Limb (tissue), 2 donors: Measurements from ENCODE around the gene PTPRO.

ENCODE experiments used
- DNase-seq, 2 donors: peaks; one replicate each; pipeline ENCODE4 v3.0.0-alpha.2; 2016; ENCODE audit errors: extremely low spot score in 2 of 2

PTPRO gene

DNA sequence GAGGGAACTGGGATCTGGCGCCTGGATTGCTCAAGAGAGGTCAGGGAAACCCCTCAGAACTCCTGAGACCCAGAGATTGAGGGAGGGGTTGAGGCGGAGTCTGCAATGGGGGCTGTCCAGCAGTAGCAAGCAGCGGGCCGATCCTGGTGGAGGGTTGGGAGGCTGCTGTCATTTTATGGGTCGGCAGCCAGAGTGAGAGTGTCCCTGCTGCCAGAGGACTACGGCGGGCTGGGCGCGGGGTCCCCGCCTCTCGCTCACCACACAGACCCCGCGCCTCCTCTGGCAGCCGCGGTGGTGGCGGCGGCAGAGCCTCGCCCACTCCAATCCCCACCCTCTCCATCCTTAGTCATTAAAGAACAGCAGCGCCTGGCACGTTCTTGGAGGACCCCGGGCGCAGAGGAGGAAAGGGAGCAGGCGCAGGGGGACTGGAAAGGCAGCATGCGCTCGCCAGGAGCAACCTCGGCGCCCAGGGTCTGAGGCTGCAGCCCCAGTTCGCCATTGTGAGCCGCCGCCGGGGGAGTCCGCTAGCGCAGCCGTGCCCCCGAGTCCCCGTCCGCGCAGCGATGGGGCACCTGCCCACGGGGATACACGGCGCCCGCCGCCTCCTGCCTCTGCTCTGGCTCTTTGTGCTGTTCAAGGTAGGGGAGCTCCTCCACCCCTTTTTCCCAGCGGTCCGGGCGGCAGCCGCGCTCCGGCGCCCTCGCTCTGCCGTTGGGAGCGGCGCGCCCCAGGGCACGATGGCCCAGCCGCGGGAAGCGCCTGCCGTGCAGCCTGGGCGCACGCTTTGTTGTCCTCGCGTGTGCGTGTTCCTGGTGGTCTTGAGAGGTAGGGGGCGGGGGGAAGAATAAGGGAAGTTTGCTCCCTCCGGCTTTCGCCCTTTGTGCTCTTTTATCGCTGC, at the start of gene PTPRO:
Gene PTPRO (plus strand): TSS at position 345 of the 898 bp plus-strand sequence.
- peak in 1 of 2 donors; percentile 66 for DNase-seq

DNA sequence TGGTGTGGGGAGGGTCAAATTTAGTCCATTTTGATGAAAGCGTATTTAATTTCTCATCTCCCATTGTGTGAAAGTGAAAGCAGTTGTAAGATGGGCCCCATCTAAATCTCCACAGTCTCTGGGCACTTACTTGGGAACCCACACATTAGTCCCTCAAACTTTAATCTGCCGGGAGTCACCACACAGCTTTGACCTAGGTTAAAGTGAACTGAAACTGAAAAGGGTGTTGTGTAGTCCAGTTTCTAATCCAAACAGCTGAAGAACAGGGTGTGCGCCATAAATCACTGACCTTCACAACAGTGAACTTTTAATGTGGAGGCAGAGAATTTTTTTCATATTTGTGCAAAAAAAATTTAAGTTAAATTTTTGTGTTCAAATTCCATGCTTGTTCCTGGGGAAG, 48.4 kb upstream of the PTPRO start:
- DNase-seq, result no peak

DNA sequence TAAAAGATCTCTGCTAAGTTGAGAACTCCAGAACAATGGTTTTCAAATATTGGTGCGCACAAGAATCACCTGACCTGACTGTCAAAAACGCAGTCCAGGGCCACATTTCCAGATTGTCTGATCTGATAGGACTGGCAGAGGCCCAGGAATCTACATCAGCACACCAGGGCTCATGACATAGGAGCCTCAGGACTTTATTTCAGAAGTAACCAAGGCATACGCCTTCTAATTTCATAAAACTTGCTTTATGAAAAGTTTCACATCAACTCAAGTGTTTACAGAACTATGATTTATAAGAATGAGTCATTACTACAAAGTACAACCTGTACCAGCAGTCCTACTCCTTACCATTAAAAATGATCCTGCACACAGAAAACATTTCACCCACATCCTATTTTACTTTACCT, 47.7 kb upstream of the PTPRO start:
- no peak for DNase-seq

DNA sequence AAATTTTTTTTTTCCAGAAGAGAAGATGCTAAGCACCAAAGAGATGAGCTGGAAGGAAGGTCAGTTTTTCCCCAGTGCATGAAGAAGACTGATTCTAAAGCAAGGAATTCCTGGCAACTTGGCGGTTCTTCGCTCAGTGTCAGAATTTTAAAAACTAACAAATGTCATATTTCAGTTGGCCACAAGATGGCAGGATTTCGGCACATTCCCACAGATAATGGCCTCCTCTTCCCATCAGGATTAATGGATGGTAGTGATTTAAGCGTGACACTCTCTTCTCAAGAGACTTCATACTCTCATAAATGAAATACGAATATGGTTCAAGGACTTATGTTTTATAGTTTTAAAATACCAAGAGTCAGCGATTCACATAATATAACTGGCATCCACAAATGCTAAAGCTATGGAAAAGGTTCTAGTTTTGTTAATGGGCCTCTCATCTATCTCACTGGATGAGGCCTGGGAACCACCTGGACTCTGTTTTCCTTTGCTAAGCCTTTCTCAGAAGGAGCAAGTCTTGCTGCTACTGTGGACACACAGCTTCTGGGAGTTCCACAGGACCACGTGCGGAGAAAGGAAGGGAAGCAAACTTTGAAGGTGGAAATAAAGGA, 46.1 kb upstream of the PTPRO start:
- peak in 1 of 2 donors; percentile 55 for DNase-seq

DNA sequence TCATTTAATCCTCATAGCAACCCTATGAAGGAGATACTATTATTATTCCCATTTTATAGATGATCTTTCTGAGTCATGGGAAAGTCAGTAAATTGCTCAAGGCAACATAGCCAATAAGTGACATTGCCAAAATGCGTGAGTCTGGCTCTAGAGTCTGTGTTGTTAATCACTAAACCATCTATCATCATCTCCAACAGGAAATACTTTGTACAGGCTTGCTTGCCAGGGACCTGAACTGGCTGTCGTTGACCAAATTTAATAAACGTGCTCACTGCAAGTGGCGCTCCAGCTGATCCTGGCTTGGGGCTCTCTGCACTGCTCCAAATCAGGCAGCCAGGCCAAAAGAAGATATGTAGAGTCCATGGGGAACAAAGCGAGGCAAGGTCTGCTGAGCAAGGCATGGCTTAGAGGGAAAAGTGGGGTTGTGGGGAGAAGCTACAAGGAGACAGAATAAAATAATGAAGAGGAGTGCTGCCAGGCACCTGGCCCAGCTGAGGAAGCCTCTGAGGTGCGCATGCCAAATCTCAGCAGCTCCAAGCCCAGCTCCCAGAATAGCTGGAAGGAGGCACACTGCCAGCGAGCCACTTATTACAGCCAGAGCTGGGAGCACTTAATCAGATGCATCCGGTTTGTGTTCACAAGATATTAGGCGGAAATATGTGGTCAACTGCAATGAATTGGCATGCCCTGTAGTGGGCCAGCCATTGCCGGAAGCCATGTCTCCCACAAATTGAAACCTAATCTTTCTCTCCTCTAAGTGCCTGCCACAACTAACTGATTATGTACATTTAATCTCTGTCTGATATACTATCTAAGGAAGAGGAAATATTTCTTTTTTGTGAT, 43.3 kb upstream of the PTPRO start:
- peak; percentile 55 to 68 for DNase-seq

DNA sequence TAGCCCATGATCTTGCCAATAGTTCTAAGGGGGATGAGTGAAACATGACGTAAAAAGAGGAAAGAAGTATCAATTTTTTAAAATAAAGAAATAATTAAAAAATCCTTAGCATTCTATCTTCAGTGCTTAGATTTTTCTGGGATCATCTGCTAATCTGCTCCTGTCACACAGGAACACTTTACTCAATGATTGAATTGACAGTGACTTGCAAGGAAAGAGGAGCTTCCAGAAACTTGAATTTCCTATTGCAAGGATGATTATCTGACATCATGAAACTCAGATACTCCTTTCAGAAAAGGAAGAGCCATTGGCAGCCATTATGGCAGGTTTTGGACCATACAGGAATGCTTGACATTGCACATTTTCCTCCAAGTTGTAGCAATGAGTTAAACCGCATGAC, 41.4 kb upstream of the PTPRO start:
- no peak for DNase-seq

DNA sequence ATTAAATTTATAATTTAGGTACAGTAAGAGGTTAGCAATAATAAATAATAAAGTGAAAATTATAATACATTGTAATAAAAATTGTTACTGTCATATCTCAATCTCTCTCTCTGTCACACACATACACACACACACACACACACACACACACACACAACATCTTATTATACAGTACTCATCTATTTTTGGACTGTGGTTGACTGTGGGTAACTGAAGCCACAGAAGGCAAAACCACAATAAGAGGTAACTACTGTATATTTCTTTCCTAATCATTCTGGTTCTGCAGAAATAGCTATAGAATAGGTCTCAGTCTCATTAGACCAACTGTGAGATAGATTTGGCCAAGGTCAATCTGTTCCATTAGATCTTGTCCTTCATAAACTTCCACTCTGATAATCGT, 33.1 kb upstream of the PTPRO start:
- DNase-seq, result no peak

DNA sequence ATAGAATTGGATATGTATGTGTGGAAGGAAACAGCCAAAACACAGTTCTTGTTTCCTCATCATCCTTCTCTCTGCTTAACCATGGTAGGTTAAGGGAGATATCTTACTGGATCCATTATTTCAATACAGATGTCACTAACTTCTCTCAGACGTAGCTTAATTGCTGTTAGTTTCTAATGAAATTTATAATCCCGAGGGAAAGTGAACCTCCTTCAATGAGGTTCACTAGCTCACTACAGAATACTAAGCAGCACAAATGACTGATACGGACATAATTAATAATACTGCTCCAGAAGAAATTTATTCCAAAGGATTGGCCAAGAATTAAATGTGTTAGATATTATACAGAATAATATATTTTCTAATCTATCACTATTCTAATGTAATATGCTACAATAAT, 28.6 kb upstream of the PTPRO start:
- DNase-seq, result no peak

DNA sequence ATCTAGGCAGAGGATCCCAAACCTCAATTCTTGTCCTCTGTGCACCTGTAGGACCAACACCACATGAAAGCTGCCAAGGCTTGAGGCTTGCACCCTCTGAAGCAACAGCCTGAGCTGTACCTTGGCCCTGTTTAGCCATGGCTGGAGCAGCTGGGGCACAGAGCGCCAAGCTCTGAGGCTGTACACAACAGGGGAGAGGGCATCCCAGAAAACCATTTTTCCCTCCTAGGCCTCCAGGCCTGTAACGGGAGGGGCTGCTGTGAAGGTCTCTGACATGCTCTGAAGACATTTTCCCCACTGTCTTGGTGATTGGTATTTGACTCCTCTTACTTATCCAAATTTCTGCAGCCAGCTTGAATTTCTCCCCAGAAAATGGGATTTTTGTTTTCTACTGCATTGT, 22.4 kb upstream of the PTPRO start:
- no peak for DNase-seq

DNA sequence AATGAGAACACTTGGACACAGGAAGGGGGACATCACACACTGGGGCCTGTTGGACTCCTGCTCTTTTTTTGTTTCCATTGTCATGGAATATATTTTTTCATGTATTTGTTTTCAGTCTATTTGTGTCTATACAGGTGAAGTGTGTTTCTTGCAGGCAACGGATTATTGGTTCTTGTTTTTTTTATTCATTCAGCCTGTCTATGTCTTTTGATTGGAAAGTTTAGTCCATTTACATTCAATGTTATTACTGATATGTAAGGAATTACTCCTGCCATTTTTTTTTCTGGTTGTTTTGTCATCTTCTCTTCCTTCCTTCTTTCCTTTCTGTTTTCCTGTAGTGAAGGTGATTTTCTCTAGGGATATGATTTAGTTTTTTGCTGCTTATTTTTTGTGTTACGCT, 18.0 kb upstream of the PTPRO start:
- DNase-seq, result no peak

DNA sequence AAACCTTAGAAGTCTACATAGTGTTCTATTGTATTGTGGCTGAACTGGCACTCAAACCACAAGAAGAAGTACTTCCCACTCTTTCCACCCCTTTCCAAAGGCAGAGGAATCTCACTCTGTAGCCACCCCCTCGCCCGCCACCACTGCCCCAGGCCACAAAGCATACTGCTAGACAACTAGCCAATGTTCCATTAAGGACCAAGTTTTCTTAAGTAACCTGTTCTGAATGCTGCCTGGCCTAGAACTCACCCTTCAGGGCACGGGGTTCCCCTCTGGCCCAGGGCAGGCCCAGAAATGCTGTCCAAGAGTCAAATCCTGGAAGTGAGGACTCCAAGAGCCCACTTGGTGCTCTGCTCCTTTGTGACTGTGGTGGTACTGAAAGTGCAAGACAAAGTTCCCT, 15.7 kb upstream of the PTPRO start:
- DNase-seq, result no peak

DNA sequence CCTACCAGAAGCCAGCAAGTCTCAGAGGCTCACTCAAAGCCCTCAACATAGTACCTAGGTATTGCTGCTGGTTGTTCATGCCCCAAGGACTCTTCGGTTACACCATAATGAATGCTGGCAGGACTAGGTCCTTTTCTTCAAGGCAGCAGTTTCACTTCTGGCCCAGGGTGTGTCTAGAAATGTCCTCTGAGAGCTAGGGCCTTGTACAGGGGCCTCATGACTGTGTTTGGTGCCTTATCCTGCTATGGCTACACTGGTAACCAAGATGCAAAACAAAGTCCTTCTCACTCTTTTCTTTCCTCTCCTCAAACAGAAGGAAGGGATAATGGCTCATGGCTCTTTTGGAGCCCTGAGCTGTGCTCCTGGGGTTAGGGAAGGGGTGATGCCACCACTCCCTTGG, 15.2 kb upstream of the PTPRO start:
- no peak for DNase-seq

DNA sequence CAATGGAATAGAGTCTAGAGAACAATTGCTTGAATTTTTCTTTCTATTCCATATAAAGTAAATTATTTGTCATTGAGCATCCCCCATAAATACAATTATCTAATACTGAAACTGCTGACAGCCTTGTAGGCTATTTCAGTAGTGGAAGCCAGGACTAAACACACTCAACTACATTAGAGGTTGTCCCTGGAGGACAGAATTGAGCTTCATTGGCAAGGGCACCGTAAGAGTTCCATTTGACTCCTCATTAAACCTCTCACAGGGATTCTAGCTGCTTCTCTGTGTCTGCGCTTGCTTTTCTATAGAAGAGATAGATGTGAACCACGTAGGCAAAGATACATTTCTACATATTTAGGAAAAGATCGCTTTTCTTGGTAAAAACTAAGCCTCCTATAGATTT, 3.5 kb upstream of the PTPRO start:
- DNase-seq, result no peak

DNA sequence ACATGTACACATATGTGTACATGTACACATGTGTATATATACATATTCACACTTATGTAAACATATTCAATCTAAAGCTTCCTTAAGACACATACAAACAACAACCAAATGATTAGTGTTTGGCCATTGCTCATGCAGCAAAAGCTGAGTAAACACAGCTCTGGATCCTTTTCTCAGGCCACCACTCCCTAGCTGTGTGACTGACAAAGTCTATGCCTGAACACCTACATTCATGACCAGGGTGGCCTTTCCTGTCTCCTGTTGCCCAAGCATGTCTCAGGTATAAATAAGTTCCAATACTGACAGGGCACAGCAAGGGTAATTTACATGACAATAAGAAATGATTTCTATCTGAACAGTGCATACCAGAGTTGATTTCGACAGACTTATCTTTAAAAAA, 1.4 kb upstream of the PTPRO start:
- DNase-seq, result no peak

DNA sequence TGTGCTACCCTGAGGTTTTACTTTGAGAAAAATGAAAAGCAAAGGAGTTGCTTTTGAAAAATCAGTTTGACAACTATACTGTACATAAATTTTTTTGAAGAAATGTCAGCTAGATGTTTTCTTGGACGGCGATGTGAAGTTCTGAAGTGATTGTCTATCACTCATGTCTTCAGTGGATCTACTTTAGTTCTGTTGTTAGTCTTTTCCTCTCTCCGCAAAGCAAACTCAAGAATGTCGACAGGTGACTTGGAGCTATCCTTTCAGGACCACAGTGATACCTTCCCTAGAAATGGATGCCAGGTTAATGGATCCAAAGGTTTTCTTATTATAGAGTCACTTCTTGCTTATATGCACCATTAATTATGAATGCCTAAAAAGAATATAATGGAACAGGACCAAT, 1.2 kb downstream of the PTPRO start:
- DNase-seq, result no peak

DNA sequence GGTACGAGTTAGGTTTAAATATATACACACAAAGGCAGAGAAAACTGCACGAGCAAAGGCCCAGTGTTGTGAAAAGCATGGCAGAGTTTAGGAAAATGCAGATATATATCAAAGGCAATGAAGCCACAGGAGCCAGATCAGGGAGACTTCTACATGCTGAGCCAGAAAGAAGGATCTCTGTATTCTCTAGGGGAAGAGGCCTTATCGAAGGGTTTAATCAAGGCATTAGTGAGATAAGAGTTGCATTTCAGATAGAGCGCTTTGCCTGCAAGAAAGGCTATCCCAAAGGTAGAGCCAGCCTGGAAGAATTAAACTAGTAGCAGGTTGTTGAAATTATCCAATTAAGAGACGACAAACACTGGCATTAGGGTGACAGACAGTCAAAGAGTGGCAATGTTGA, 7.6 kb downstream of the PTPRO start:
- no peak for DNase-seq

DNA sequence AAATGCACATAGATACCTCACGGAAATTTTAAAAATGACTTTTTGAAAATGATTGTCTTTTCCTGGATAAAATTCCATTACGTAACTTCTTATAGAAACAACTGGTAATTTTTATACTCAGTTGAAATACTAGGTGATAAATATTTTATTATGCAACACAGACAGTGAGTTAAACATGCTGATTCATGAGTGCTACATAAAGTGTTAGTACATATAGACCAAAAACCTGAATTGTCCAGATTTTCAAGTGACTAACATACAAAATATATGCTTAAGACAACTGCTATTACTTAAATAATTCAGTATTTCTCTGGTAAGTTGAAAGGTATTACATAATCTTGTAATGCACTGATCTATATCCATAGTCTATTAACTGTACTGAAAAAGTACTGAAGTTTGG, 11.9 kb downstream of the PTPRO start:
- no peak for DNase-seq

DNA sequence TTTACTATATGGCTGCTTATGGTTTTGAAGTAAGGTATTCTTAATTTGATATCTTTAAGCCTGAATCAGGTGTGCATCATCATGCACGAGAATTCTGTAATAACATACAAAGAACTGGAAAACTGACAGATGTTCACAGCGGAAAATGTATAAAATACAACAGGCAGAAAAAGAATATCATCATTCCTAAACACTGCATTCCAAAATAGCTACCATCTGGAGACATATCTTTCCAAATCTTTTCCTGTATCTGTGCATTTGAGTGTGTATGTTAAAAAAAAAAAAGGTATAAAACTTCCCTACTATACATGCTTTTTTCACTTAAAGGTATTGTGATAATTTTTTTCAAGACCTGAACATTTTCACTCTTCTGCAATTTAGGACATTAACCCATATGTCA, 13.7 kb downstream of the PTPRO start:
- DNase-seq, result no peak

DNA sequence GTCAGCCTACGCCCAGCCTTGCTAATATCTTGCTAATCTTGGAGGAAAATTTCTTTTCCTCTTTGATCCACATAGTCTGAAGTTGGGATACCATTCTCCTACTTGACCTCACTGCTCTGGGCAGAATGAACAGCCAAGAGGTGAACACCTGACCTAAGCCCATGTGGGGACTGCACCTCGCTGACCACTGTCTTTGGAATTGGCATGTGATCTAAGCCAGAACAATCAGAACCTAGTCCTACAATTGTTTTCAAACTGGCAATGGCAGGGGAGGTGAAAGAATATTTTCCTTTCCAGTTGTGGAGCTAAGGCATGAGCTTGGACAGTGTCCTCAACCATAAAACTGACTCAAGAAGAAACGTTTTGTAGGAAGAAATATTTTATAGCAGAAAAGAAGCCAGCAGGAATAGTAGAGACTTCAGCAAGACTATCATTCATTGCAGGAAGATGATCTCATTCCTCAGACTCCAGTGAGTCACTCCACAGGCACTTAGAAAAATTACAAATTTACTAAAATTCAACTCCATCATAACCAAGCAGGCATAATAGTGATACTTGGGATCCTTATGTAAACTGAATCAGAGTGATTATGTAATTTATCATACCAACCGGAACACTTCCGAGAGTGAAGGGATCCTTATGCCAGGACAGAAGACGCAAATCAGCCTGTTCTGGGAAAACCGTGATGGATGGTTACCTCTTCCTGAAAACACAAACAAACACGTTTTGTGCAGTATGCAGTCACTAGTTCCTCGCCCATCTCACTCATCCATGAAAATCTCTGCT, 14.7 kb downstream of the PTPRO start:
- DNase-seq, result no peak

DNA sequence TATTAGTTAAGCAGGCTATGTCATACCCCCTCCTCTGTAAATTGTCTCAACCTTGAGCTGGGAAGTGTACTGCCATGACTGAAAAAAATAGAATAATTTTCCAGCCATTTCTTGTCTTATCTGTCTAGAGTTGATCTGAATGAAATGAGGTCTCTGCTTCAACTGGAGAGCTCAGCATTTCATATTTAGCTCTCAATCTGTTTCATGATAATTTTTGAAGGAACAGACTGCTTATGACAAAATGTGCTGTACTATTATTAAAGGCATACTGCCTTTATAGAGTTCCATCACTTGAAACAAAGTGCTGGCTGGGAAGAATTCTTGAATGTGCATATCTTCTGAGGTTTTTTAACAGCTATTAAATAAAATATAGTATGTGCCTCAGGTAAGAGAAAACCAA, 19.1 kb downstream of the PTPRO start:
- DNase-seq, result no peak

DNA sequence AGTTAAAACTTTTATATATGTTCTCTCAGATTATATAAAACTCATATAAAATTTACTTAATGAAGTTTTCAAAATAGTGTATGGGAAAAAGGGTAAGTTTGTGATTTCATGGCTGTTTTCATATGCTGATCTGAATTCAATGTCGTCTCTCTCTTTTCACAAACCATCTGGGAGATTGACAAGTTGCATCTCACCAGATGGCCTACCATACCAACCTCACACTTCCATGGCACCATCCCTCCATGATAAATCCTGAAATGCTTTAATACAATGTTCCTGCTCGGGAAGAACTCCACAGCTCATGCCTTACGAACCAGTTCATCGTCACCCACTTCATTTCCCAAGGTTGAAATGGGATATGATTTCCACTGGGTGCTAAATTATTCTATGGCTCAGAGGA, 22.3 kb downstream of the PTPRO start:
- no peak for DNase-seq
